Astrocyte (in vitro differentiated cells and primary cell): ENCODE results near the gene TMEM114. TPM values are rescaled to one million over a fixed set of nuclear protein-coding genes. Genes with fewer than 3 reads are reported as not detected.

Experiments
- DNase-seq: peaks from one replicate; pipeline ENCODE4 v3.0.0-alpha.2; 2010; ENCODE audit warnings: low read depth
- FAIRE-seq: peaks from 2 replicates; lab custom pipeline; 2011; peaks lifted over from hg19 to GRCh38; lab: Jason Lieb, UNC
- H2AFZ ChIP-seq: 2 replicates; pipeline ENCODE4 v1.6.0; 2012; ENCODE audit warnings: low read depth, low read length, inconsistent platforms
- H3K27ac ChIP-seq: 2 replicates; pipeline ENCODE4 v1.5.1; 2011; ENCODE audit warnings: low read depth, low read length, inconsistent platforms
- H3K27me3 ChIP-seq: 2 replicates; pipeline ENCODE4 v1.6.0; 2011; ENCODE audit warnings: low read length, inconsistent platforms; ENCODE audit not compliant: insufficient read depth
- H3K36me3 ChIP-seq: 2 replicates; pipeline ENCODE4 v1.5.1; 2011; ENCODE audit warnings: low read length, inconsistent platforms; ENCODE audit not compliant: insufficient read depth
- H3K4me1 ChIP-seq: 2 replicates; pipeline ENCODE4 v1.5.1; 2011; ENCODE audit warnings: low read length, inconsistent platforms; ENCODE audit not compliant: insufficient read depth
- H3K4me2 ChIP-seq: 2 replicates; pipeline ENCODE4 v1.6.0; 2012; ENCODE audit warnings: low read length, inconsistent platforms
- H3K4me3 ChIP-seq: 2 replicates; pipeline ENCODE4 v1.5.1; 2011; ENCODE audit warnings: low read depth, mild to moderate bottlenecking, low read length, inconsistent platforms; ENCODE audit not compliant: insufficient read depth
- H3K79me2 ChIP-seq: 2 replicates; pipeline ENCODE4 v1.6.0; 2012; ENCODE audit warnings: mild to moderate bottlenecking, low read length, inconsistent platforms; ENCODE audit not compliant: insufficient read depth
- H3K9ac ChIP-seq: 2 replicates; pipeline ENCODE4 v1.6.0; 2012; ENCODE audit warnings: mild to moderate bottlenecking, low read length, inconsistent platforms
- H3K9me3 ChIP-seq: 2 replicates; pipeline ENCODE4 v1.5.1; 2012; ENCODE audit warnings: low read depth, mild to moderate bottlenecking, low read length, inconsistent platforms; ENCODE audit not compliant: insufficient read depth
- H4K20me1 ChIP-seq: 2 replicates; pipeline ENCODE4 v1.6.0; 2012; ENCODE audit warnings: low read length, inconsistent platforms; ENCODE audit not compliant: insufficient read depth
- H3K27ac Mint-ChIP-seq: one replicate; pipeline ENCODE4 v1.8.0; 2021; ENCODE audit warnings: mild to moderate bottlenecking, mixed read lengths; ENCODE audit not compliant: unreplicated experiment
- H3K27me3 Mint-ChIP-seq: one replicate; pipeline ENCODE4 v1.8.0; 2021; ENCODE audit warnings: low read depth, mixed read lengths; ENCODE audit not compliant: unreplicated experiment
- H3K36me3 Mint-ChIP-seq: one replicate; pipeline ENCODE4 v1.8.0; 2021; ENCODE audit warnings: low read depth, mixed read lengths; ENCODE audit not compliant: unreplicated experiment
- H3K4me1 Mint-ChIP-seq: one replicate; pipeline ENCODE4 v1.8.0; 2021; ENCODE audit warnings: low read depth, mixed read lengths; ENCODE audit not compliant: unreplicated experiment
- H3K4me3 Mint-ChIP-seq: one replicate; pipeline ENCODE4 v1.8.0; 2021; ENCODE audit warnings: mild to moderate bottlenecking, moderate library complexity, mixed read lengths; ENCODE audit not compliant: unreplicated experiment
- H3K9me3 Mint-ChIP-seq: one replicate; pipeline ENCODE4 v1.8.0; 2021; ENCODE audit warnings: mild to moderate bottlenecking, mixed read lengths; ENCODE audit not compliant: unreplicated experiment
- EZH2 ChIP-seq: IDR thresholded peaks from 2 replicates; pipeline ENCODE4 v1.6.1; 2012; ENCODE audit warnings: mild to moderate bottlenecking, low read length, inconsistent platforms; ENCODE audit not compliant: insufficient read depth
- total RNA-seq: library from RNA; stranded (reverse); gene quantifications from 2 replicates; pipeline ENCODE4 v1.2.1, GENCODE V29; 2021
- TF ChIP-seq, protein P1 (sequence below): IDR thresholded peaks from 2 replicates; pipeline ENCODE4 v1.5.1; 2011; ENCODE audit warnings: low read depth, mild to moderate bottlenecking, inconsistent platforms, low read length, moderate library complexity; ENCODE audit not compliant: insufficient read depth

The TMEM114 gene
- total RNA-seq, 1 donor from 2014 or later: not detected

DNA sequence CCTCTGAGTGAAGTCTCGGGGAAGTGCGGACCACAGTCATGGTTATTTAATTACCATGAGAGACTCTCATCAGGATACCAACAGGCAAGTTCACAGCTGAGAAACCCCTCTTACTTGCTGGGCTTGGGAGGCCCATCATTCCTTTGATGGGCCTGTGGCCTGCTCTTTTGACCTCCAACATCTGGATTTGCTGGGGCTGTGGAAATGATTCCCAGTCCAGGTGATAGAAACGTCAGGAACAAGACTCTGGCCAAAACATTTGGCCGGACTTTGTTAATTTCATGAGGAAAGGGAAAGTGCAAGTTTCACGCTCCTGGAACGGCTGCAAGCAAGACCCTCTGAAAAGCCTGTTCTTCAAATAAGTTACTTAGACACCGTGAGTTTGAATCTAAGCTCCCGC, 42.5 kb downstream of the TMEM114 start:
- Histone ChIP-seq H3K27me3 (no peaks in the 10 kb centered on the region), H3K4me1 (no peaks in the 10 kb centered on the region), H2AFZ (no peak overlapping the region), H3K9ac (no peak overlapping the region), H3K36me3 (no peaks in the 10 kb centered on the region), H3K4me3 (no peak overlapping the region), H4K20me1 (no peaks in the 10 kb centered on the region), H3K9me3 (no peaks in the 10 kb centered on the region), H3K27ac (no peak overlapping the region), H3K79me2 (no peaks in the 10 kb centered on the region), H3K4me2 (no peak overlapping the region)
- Mint-ChIP-seq H3K27ac (no peak overlapping the region), H3K4me1 (no peaks in the 10 kb centered on the region), H3K27me3 (peaks cover 17% of the 10 kb centered on the region), H3K9me3 (no peaks in the 10 kb centered on the region), H3K36me3 (no peaks in the 10 kb centered on the region), H3K4me3 (no peak overlapping the region)
- FAIRE-seq (no peak), DNase-seq (no peak)
- TF ChIP-seq, protein P1, sequence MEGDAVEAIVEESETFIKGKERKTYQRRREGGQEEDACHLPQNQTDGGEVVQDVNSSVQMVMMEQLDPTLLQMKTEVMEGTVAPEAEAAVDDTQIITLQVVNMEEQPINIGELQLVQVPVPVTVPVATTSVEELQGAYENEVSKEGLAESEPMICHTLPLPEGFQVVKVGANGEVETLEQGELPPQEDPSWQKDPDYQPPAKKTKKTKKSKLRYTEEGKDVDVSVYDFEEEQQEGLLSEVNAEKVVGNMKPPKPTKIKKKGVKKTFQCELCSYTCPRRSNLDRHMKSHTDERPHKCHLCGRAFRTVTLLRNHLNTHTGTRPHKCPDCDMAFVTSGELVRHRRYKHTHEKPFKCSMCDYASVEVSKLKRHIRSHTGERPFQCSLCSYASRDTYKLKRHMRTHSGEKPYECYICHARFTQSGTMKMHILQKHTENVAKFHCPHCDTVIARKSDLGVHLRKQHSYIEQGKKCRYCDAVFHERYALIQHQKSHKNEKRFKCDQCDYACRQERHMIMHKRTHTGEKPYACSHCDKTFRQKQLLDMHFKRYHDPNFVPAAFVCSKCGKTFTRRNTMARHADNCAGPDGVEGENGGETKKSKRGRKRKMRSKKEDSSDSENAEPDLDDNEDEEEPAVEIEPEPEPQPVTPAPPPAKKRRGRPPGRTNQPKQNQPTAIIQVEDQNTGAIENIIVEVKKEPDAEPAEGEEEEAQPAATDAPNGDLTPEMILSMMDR: no peak
- TF ChIP-seq EZH2: no peak

GRCh38 chr16:8544406-8544805, 45.9 kb downstream of the TMEM114 start:
- no peaks in the 10 kb centered on the region for H3K9me3 Mint-ChIP-seq
- TF ChIP-seq, protein P1: no peak
- no peak for TF ChIP-seq EZH2
- no peaks in the 10 kb centered on the region for H3K79me2 ChIP-seq
- H3K4me1 ChIP-seq: no peaks in the 10 kb centered on the region
- no peak overlapping the region for H3K4me3 Mint-ChIP-seq
- no peak overlapping the region for H2AFZ ChIP-seq
- no peaks in the 10 kb centered on the region for H3K4me1 Mint-ChIP-seq
- H3K36me3 Mint-ChIP-seq: no peaks in the 10 kb centered on the region
- H3K27ac Mint-ChIP-seq: no peak overlapping the region
- no peaks in the 10 kb centered on the region for H4K20me1 ChIP-seq
- H3K9me3 ChIP-seq: no peaks in the 10 kb centered on the region
- DNase-seq (no peak), FAIRE-seq (no peak)
- H3K4me2 ChIP-seq: no peak overlapping the region
- H3K27me3 ChIP-seq: no peaks in the 10 kb centered on the region
- no peaks in the 10 kb centered on the region for H3K36me3 ChIP-seq
- peaks cover 14% of the 10 kb centered on the region for H3K27me3 Mint-ChIP-seq
- H3K9ac ChIP-seq: no peak overlapping the region
- H3K4me3 ChIP-seq: no peak overlapping the region
- H3K27ac ChIP-seq: no peak overlapping the region

DNA sequence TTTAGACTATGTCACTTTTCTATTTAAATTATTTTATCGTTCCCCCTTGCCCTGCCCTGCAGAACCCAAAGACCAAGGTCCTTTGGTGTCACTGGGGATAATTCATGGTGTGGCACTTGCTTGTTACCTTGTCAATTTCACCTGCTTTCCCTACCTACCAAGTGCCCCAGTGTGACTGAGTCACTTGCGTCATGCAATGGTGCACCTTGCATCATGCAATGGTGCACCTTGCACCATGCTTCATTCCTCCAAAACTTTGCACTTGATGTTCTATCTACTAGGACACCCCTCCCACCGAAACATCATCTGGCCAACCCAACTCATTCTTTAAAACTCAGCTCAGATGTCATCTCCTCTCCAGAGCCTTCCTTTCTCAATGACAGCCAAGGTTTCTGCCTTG, 47.1 kb downstream of the TMEM114 start:
- H3K9me3 Mint-ChIP-seq: no peaks in the 10 kb centered on the region
- Histone ChIP-seq H3K4me1 (no peaks in the 10 kb centered on the region), H2AFZ (no peak overlapping the region), H4K20me1 (no peaks in the 10 kb centered on the region), H3K4me3 (no peak overlapping the region), H3K36me3 (no peaks in the 10 kb centered on the region), H3K79me2 (no peaks in the 10 kb centered on the region), H3K9ac (no peak overlapping the region), H3K27me3 (no peaks in the 10 kb centered on the region), H3K4me2 (no peak overlapping the region), H3K9me3 (no peaks in the 10 kb centered on the region), H3K27ac (no peak overlapping the region)
- FAIRE-seq: no peak
- H3K4me1 Mint-ChIP-seq: no peaks in the 10 kb centered on the region
- no peak overlapping the region for H3K27ac Mint-ChIP-seq
- no peak for DNase-seq
- no peak overlapping the region for H3K4me3 Mint-ChIP-seq
- H3K36me3 Mint-ChIP-seq: no peaks in the 10 kb centered on the region
- H3K27me3 Mint-ChIP-seq: peaks cover 14% of the 10 kb centered on the region
- TF ChIP-seq, protein P1: no peak
- no peak for TF ChIP-seq EZH2
